Activated CD8-positive, alpha-beta memory T cell treated with anti-CD3 and anti-CD28 coated beads for 36 hours (primary cell): ENCODE measurements around the gene HECA. TPM values are rescaled to one million over a fixed set of nuclear protein-coding genes. Genes with fewer than 3 reads are reported as not detected.
"Not testable (repeated sequence)": the region's sequence is repeated elsewhere in the genome, so short reads cannot be mapped to it uniquely, and the experiment has no call there.

ENCODE experiments used
- CTCF ChIA-PET: fragments of 350-600 bp; sonication (Branson Sonifier 250); formaldehyde crosslinking; loops from one replicate; lab custom pipeline; 2021; ENCODE audit warnings: antibody characterized with exemption; lab: Charles Lee
- POLR2A ChIA-PET: fragments of 350-600 bp; sonication (Branson Sonifier 250); formaldehyde crosslinking; loops from one replicate; lab custom pipeline; 2021; ENCODE audit warnings: antibody characterized with exemption; lab: Charles Lee
- total RNA-seq, 2 experiments: library from RNA; stranded (reverse); gene quantifications; one replicate each; pipeline ENCODE4 v1.2.3, GENCODE V29; 2021

HECA gene, protein sequence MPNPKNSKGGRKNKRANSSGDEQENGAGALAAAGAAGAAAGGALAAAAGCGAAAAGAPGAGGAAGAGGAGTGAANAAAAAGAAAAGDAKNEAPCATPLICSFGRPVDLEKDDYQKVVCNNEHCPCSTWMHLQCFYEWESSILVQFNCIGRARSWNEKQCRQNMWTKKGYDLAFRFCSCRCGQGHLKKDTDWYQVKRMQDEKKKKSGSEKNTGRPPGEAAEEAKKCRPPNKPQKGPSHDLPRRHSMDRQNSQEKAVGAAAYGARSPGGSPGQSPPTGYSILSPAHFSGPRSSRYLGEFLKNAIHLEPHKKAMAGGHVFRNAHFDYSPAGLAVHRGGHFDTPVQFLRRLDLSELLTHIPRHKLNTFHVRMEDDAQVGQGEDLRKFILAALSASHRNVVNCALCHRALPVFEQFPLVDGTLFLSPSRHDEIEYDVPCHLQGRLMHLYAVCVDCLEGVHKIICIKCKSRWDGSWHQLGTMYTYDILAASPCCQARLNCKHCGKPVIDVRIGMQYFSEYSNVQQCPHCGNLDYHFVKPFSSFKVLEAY
- total RNA-seq = 10 to 100 TPM; 59.2 to 60.4 TPM

DNA sequence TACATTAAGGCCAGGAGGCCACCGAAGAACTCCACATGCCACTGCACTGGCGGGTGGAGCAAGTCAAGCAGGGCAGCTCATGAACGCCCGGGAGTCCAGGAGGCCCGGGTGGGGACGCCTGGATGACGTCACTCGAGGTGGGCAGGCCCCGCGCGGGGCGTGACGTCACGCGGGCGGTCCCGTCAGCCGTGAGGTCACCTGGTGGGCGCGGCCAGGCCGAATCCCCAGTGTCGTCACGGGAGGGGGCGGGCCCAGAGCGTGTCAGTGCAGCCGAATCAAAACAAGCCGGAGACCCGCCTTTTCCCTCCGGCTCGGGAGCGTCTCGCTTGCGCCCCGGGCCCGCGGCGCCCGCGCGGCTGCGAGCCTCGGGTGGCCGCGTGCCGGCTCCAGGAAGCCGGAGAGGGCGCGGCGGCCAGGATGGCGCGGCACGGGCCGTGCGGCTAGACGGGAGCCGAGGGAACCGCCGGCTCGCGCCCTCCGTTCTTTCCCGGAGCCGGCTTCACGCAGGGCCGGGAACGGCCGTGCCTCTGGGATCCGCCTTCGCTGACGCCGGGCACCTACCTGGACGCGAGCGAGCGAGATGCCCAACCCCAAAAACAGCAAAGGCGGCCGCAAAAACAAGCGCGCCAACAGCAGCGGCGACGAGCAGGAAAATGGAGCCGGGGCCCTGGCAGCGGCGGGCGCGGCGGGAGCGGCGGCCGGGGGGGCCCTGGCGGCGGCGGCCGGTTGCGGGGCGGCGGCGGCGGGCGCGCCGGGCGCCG lies at the start of gene HECA:
TSS of gene HECA (plus strand) at position 264 of the 761 bp plus-strand sequence. CDS start at position 581, 317 bp downstream.
- ChIA-PET CTCF (interaction anchor here (1.6 to 1.7 kb wide), 3 partner anchors 10 to 20 kb away, joined by 4 to 5 read pairs (median 4); no protein-coding TSS in a partner anchor), POLR2A (interaction anchor here (0.7 to 1.1 kb wide), 3 partner anchors 11 to 239 kb away, joined by 3 to 6 read pairs (median 3); partner anchors contain the start of gene CITED2)

DNA sequence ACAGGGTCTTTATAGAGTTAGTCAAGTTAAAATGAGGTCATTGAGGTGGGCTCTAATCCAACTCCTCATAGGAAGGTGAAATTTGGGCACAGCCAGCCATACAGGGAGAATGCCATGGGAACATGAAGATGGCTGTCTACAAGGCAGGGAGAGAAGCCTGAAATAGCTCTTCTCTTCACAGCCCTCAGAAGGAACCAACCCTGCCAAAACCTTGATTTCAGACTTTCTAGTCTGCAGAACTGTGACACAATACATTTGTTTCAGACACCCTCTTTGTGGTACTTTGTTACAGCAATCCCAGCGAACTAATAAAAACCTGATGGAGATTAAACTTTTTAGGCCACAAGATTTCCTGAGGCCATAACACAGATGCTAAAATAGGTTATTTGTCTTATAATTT lies 43.1 kb upstream of the HECA start:
- CTCF ChIA-PET = no interaction called here
- POLR2A ChIA-PET = no interaction called here

DNA sequence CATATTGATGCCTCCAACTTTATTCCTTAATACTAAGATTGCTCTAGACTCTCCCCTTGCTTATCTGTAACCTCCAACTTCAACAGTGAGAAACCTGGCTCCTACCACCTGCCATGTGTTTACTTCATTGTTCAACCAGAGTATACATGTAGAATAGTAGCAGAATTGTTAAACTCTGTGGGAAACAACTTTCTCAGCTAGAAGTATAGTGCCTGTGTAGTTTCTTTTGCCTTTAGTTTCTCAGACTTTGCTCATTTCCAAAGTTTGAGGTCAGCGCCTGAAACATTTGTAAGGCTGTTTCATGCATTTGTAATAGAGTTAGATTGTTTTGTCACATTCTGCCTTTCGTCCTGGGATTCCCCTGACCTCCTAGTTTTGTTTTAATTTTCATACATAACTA lies 34.9 kb upstream of the HECA start:
- POLR2A ChIA-PET = no interaction called here
- CTCF ChIA-PET = no interaction called here

DNA sequence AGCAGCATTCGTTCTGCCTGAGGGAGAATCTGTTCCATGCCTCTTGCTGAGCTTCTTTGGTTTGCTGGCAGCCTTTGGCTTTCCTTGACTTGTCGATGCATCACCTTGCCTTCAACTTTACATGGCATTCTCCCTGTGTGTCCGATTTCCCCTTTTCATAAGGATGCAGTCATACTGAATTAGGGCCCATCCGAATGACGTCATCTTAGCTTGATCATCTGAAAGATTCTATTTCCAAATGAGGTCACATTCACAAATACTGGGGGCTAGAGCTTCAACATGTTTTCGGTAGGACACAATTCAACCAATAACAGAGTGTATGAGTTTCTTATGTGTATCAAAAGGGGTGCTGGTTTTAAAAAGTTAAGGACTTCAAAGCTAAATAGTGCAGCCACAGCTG lies 27.8 kb upstream of the HECA start:
- ChIA-PET CTCF (interaction anchor here (0.8 kb wide), 1 partner anchor 48 kb away, joined by 3 read pairs; no protein-coding TSS in a partner anchor), POLR2A (no interaction called here)

DNA sequence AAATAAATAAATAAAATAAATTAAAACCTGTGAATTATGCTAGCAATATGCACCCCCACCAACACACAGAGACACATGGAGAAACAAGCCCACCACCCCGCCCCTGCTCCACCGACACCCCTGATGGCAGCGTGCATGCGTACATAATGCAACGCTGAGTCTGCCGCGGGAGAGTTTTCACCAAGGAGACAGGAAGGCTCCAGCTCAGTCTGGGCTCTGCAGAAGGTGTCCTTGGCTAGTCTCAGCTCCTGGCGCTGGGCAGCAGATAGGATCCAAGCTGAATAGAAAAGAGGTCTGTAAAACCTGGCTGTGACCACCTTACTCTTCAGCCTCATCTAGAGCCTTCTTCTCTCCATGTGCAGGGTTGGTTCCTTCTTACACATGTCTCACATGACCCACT lies 26.5 kb upstream of the HECA start:
- CTCF ChIA-PET = interaction anchor here (1.6 kb wide), 1 partner anchor 17 kb away, joined by 3 read pairs; no protein-coding TSS in a partner anchor

DNA sequence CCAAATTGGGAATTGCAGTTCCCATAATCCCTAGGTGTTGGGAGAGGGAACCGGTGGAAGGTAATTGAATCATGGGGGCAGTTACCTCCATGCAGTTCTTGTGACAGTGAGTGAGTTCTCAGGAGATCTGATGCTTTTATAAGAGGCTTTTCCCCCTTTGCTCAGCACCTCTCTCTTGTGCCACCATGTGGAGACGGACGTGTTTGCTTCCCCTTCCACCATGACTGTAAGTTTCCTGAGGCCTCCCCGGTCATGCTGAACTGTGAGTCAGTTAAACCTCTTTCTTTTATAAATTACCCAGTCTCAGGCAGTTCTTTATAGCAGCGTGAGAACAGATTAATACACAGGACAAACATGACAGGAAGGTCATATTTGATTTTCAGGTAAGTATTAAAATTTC lies 25.3 kb upstream of the HECA start:
- POLR2A ChIA-PET = no interaction called here
- CTCF ChIA-PET = interaction anchor here (1.6 kb wide), 1 partner anchor 15 kb away, joined by 3 read pairs; no protein-coding TSS in a partner anchor

More for the DNA sequence above, 26.5 kb upstream of the HECA start:
- POLR2A ChIA-PET = no interaction called here

DNA sequence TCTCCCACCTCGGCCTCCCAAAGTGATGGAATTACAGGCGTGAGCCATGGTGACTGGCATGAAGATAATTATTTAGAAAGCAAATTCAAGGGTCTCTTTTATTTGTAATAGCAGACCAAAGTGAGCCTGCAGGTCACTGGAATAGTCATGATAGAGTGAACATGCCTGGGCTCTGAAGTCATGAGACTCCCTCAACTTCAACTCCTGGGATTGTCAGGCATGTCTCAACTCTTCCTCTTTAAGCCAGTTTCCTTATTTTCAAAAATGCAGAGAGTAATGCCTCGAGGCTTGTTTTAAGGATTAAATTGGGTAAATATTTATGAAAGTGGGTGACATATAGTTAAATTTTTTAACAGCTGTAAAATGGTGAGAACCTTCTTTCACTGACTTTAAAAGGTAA lies 22.7 kb upstream of the HECA start:
- CTCF ChIA-PET = interaction anchor here (1.9 kb wide), 1 partner anchor 20 kb away, joined by 5 read pairs; no protein-coding TSS in a partner anchor
- POLR2A ChIA-PET = no interaction called here

DNA sequence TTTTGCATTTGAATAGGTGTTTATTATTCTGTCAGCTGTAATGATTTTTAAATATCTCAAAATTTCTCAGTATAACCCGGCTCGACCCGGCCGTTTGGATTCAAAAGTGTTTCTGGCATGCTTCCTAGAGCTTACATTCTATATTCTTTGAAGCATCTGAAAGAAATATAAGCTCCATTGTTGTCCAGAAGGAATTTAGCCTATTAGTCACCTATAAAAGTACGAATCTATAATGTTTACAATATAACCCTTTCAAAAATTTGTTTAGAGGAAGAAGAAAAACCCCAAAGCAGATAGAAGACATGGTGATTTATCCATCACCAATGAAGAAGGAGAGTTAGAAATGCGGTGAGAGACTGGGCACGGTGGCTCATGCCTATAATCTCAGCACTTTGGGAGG lies 22.3 kb upstream of the HECA start:
- ChIA-PET CTCF (interaction anchor here (0.7 to 1.9 kb wide), 3 partner anchors 20 to 123 kb away, joined by 3 to 5 read pairs (median 3); no protein-coding TSS in a partner anchor), POLR2A (interaction anchor here (1.6 kb wide), 1 partner anchor 83 kb away, joined by 3 read pairs; no protein-coding TSS in a partner anchor)

DNA sequence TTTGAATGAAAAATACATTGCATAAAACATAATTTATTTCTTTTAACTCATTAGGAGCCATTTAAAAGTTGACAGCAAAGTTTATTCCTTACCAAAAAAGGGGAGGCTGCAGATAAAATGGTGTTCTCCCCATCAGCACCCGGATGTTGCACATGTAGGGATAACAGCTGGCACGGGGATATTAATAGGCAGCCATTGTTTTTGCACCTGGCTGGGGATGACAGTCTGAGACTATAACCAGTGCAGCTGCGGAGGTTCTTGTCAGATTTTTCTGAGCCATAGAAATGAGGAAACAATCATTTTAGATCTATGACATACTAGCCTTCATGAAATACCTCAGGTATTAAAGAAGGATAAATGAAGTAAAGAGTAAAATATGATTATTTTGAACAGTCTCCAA lies 20.1 kb upstream of the HECA start:
- ChIA-PET POLR2A (no interaction called here), CTCF (no interaction called here)

DNA sequence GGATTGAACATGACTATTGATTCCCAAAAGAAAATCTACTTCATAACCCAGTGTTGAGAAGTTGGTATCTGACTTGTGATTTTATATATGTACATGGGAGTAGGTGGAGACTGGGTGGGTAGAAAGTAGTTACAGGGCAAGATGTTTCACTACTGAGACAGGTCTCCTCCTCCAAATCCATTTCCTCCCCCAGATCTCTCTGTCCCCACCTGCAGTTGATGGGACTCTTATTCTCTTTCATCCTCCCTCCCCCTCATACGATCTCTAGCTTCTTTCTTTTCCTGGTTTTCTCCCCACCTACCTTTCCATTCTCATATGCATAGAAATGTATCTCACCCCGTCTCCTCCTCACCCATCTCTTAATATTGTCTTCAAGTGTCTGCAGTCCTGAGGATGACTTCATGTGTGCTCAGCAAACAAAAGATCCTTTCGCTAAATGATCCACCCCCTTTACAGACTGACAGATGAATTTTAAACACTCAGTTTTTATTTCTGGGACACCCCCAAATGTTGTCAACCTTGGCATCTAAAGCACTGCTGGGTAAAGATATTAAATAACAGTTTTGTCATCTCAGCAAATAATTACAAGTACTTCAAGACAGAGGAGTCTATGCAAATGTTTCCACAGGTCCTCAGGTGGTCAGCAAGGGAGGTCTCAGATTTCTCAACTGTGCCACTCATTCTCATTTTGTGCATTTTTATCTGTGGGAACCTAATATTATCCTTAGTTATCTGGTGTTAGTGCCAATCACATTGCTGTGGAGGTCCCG lies 18.7 kb upstream of the HECA start:
- POLR2A ChIA-PET = no interaction called here
- CTCF ChIA-PET = interaction anchor here (1.3 to 1.5 kb wide), 2 partner anchors 9 to 30 kb away, joined by 4 read pairs; no protein-coding TSS in a partner anchor

DNA sequence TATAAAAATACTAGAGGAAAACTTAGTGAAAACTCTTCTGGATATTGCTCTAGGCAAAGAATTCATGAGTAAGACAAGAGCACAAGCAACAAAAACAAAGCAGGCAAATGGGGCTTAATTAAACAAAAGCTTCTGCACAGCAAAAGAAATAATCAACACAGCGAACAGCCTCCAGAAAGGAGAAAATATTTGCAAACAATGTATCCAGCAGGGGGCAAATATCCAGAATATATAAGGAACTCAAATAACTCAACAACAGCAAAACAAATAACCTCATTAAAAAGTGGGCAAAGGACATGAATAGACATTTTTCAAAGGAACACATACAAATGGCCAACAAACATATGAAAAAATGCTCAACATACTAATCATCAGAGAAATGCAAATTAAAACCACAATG lies 17.1 kb upstream of the HECA start:
- ChIA-PET CTCF (interaction anchor here (1.3 to 1.5 kb wide), 2 partner anchors 8 to 28 kb away, joined by 4 read pairs; no protein-coding TSS in a partner anchor), POLR2A (no interaction called here)

DNA sequence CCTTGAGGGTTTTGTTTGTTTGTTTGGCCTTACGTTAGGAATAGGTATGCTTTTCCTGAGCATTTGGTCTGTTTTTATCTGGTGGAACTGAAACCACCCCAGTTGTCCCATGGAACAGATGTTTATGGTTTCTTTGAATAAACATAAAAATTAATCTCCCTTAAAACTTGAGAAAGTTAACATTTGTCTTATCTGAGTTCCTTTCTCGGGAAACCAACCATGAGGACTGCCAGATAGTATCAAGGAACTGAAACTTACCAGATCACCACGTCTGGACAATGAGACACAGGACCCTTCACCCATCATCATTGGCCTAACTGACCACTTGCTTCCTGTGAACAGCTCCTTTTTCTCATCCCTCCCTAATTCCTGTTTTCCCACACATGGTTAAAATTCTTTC lies 15.3 kb upstream of the HECA start:
- ChIA-PET POLR2A (no interaction called here), CTCF (no interaction called here)

DNA sequence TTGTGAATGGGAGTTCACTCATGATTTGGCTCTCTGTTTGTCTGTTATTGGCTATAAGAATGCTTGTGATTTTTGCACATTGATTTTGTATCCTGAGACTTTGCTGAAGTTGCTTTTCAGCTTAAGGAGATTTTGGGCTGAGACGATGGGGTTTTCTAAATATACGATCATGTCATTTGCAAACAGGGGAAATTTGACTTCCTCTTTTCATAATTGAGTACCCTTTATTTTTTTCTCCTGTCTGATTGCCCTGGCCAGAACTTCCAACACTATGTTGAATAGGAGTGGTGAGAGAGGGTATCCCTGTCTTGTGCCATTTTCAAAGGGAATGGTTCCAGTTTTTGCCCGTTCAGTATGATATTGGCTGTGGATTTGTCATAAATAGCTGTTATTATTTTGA lies 12.1 kb upstream of the HECA start:
- CTCF ChIA-PET, POLR2A ChIA-PET: not testable (repeated sequence)

DNA sequence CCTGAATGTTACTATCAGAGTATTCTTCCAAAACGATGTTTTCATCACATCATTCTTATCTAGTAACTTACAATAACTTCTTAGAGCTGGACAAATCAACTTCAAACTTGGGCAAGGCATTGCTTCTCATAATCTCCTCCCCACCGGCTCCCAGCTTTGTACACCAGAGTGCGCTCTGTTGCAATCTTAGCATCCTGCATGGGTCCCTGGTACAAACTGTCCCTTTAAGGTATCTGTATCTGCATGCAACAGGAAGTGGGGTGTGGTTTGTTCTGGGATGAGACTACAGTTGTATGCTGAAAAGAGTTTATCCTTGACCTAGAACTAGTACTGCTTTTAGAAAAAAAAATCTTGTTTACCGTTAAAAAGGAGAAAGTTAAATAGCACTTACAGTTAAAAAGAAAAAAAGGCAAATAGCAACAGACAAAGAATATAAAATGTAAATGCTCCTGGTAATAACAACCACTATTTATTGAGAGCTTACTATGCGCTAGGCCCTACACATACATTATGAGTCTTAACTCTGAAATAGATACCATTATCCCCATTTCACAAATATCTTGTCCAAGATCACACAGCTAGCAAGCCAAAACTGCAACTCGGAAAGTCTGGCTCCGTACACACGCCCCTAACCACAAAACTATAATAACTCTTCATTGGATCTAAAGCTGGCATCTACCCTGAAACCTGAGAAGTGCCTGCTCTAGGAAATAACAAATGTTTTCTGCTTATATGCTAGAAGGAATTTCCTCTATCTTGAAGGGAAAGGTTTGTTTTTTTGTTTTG lies 9.8 kb upstream of the HECA start:
- ChIA-PET CTCF (interaction anchor here (0.7 to 2.5 kb wide), 15 partner anchors 8 to 250 kb away, joined by 3 to 15 read pairs (median 4); partner anchors contain the start of gene CITED2), POLR2A (interaction anchor here (0.6 to 0.9 kb wide), 4 partner anchors 12 to 37 kb away, joined by 3 read pairs; no protein-coding TSS in a partner anchor)

DNA sequence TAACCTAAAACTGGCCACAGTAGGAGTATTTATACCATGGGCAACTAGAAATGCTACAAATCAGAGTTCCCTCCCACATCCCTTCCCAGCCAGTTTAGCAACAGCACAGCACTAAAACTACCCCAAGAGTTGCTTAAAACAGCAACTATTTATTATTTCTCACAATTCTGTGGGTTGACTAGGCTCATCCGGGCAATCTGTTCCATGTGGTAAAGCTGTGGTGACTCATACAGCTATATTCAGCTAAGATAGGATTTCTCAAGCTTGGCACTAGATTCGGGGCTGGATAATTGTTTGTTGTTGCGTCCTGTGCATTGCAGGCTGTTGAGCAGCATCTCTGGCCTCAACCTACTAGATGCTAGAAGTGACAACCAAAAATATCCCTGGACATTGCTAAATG lies 8.6 kb upstream of the HECA start:
- ChIA-PET POLR2A (interaction anchor here (0.5 to 1.3 kb wide), 3 partner anchors 36 to 247 kb away, joined by 3 to 6 read pairs (median 3); no protein-coding TSS in a partner anchor), CTCF (interaction anchor here (1.1 to 2.5 kb wide), 7 partner anchors 9 to 249 kb away, joined by 3 to 15 read pairs (median 4); partner anchors contain the start of gene CITED2)

DNA sequence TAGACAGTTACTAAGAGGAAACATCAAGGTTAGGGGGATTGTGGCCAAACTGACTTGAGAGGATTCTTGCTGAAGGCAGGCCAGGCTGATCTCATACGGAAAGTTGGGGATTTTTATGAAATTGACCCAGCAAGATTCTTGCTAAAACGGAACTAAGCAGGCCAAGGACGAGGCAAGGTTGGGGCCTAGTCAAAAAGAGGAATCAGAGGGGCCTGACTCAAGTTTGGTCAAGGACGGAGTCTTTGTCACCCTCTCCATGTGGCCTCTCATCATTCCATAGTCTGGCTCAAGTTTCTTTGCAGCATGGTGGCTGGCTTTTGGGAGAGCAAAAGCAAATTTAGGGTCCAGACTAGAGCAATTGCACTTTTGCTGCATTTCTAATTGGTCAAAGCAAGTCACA lies 7.9 kb upstream of the HECA start:
- CTCF ChIA-PET = interaction anchor here (2.5 kb wide), 1 partner anchor 238 kb away, joined by 15 read pairs; no protein-coding TSS in a partner anchor
- POLR2A ChIA-PET = interaction anchor here (0.5 to 1.3 kb wide), 2 partner anchors 118 to 246 kb away, joined by 3 to 6 read pairs; no protein-coding TSS in a partner anchor

DNA sequence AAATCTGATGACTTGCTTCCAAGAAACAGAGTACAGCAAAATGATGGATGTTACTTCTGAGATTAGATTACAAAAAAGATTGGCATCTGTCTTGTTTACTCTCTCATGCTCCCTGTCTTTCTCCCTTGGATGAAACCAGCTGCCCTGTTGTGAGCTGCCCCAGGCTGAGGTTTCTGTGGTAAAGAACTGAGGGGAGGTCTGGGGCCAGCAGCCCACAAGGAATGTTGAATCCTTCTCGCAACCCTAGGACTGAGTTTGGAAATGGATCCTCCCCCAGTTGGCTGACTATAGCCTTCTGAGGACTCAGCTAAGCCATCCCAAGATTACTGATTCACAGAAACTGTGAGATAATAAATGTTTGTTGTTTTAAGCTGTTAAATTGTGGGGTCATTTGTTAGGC lies 5.6 kb upstream of the HECA start:
- ChIA-PET CTCF (interaction anchor here (2.0 kb wide), 1 partner anchor 235 kb away, joined by 4 read pairs; no protein-coding TSS in a partner anchor), POLR2A (no interaction called here)
